ENCODE data around the gene MEGF9.

MEGF9 gene

GRCh38 chr9:120668399-120668798, 45.9 kb downstream of the MEGF9 start:
- TF ChIP-seq, protein P1, sequence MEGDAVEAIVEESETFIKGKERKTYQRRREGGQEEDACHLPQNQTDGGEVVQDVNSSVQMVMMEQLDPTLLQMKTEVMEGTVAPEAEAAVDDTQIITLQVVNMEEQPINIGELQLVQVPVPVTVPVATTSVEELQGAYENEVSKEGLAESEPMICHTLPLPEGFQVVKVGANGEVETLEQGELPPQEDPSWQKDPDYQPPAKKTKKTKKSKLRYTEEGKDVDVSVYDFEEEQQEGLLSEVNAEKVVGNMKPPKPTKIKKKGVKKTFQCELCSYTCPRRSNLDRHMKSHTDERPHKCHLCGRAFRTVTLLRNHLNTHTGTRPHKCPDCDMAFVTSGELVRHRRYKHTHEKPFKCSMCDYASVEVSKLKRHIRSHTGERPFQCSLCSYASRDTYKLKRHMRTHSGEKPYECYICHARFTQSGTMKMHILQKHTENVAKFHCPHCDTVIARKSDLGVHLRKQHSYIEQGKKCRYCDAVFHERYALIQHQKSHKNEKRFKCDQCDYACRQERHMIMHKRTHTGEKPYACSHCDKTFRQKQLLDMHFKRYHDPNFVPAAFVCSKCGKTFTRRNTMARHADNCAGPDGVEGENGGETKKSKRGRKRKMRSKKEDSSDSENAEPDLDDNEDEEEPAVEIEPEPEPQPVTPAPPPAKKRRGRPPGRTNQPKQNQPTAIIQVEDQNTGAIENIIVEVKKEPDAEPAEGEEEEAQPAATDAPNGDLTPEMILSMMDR (IDR thresholded peaks at IDR 0.05), result no peak
- intact Hi-C loops (cut with DNase I; ENCODE audit: low total_unique reads), result no loop called here
- Histone ChIP-seq H3K4me3 (no peak overlapping the region), H3K27me3 (no peaks in the 10 kb centered on the region), H3K4me1 (peaks cover 0 to 7% (median 0%) of the 10 kb centered on the region in 4 donors), H3K9me3 (no peaks in the 10 kb centered on the region), H3K36me3 (no peaks in the 10 kb centered on the region), H3K27ac (no peak overlapping the region)
- DNase-seq, result no peak

- Histone ChIP-seq H3K27me3 (no peaks in the 10 kb centered on the region), H3K4me3 (no peak overlapping the region), H3K9me3 (no peaks in the 10 kb centered on the region), H3K4me1 (peaks cover 0 to 15% (median 1%) of the 10 kb centered on the region in 4 donors), H3K27ac (no peak overlapping the region), H3K36me3 (no peaks in the 10 kb centered on the region)
- TF ChIP-seq, protein P1 (IDR thresholded peaks at IDR 0.05), result no peak
- intact Hi-C loops (cut with DNase I; ENCODE audit: low total_unique reads), result no loop called here
- DNase-seq, result no peak
These were observed 50.3 kb downstream of the MEGF9 start for GRCh38 chr9:120663950-120664349.

DNA sequence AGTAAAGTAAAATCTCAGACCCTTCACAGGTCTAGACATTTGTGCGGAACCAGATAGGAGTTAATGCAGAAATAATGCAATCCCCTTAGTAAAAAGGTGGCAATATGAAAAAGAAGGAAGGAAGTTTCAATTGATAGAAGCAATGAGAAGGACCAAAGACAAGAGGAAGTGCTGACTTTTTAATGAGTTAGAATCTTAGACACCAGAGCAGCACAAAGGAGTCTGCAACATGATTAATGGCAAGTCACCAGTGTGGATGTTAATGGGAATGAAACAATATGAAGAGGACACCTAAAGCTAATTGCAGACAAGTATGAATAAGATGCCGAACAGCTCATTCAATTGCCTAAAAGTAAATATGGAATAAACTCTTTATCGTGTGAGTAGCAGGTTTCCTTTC, 50.9 kb downstream of the MEGF9 start:
- Histone ChIP-seq H3K9me3 (no peaks in the 10 kb centered on the region), H3K4me1 (peaks cover 0 to 10% (median 1%) of the 10 kb centered on the region in 4 donors), H3K27ac (no peak overlapping the region), H3K27me3 (no peaks in the 10 kb centered on the region), H3K4me3 (no peak overlapping the region), H3K36me3 (no peaks in the 10 kb centered on the region)
- TF ChIP-seq, protein P1 (IDR thresholded peaks at IDR 0.05), result no peak
- no peak for DNase-seq
- intact Hi-C loops (cut with DNase I; ENCODE audit: low total_unique reads), result no loop called here

DNA sequence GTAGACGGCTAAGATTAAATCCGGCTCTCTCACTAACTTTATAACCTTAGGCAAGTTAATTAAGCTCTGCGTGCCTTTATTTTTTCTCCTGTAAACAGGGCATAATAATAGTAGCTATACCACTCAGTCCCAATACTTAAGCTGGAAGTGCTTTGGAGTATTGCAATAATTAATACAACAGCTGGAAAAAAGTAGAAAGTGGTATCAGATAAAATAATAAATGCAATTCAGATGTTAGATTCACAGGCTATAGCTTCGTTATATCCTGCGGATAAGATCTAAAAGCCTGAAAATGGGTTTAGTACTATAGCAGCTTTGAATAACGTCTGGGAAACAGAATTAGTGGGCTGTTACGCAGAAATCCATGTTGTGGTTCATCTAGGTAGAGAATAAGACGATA, 51.8 kb downstream of the MEGF9 start:
- H3K27ac ChIP-seq, result no peak overlapping the region
- H3K4me1 ChIP-seq, result peaks cover 0 to 8% (median 1%) of the 10 kb centered on the region in 4 donors
- TF ChIP-seq, protein P1 (IDR thresholded peaks at IDR 0.05), result no peak
- no peaks in the 10 kb centered on the region for H3K9me3 ChIP-seq
- no peaks in the 10 kb centered on the region for H3K27me3 ChIP-seq
- intact Hi-C loops (cut with DNase I; ENCODE audit: low total_unique reads), result no loop called here
- DNase-seq, result no peak
- no peak overlapping the region for H3K4me3 ChIP-seq
- peaks cover 0 to 7% (median 0%) of the 10 kb centered on the region in 3 donors for H3K36me3 ChIP-seq

DNA sequence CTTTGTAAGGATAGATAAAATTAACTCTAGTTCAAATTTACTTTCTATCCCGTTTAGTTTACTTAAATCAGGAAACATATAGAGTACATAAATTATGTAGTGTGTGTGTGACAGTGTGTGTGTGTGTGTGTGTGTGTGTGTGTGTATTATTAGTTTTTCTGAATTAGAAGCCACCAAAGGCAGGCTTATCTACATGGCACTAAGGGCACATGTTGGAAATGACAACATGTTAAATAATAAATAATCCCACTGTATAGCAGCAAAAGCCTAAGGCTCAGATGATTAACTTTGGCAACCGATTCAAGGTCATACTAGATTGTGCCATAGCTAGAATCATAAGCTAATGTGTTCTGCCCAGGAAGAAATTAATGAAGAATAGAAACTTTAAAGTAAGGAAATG, 54.6 kb downstream of the MEGF9 start:
- Histone ChIP-seq H3K9me3 (no peaks in the 10 kb centered on the region), H3K4me1 (peaks cover 0 to 8% (median 1%) of the 10 kb centered on the region in 4 donors), H3K27me3 (no peaks in the 10 kb centered on the region), H3K36me3 (peaks cover 0 to 10% (median 0%) of the 10 kb centered on the region in 3 donors), H3K4me3 (no peak overlapping the region), H3K27ac (no peak overlapping the region)
- intact Hi-C loops (cut with DNase I; ENCODE audit: low total_unique reads), result no loop called here
- DNase-seq, result no peak
- TF ChIP-seq, protein P1 (IDR thresholded peaks at IDR 0.05), result no peak

- no peak overlapping the region for H3K27ac ChIP-seq
These were observed 55.1 kb downstream of the MEGF9 start for GRCh38 chr9:120659209-120659608.

More at GRCh38 chr9:120659209-120659608, 55.1 kb downstream of the MEGF9 start:
- Histone ChIP-seq H3K9me3 (no peaks in the 10 kb centered on the region), H3K4me3 (no peak overlapping the region), H3K36me3 (peaks cover 0 to 10% (median 0%) of the 10 kb centered on the region in 3 donors), H3K27me3 (no peaks in the 10 kb centered on the region), H3K4me1 (peaks cover 0 to 8% (median 1%) of the 10 kb centered on the region in 4 donors)
- intact Hi-C loops (cut with DNase I; ENCODE audit: low total_unique reads), result no loop called here
- no peak for DNase-seq
- TF ChIP-seq, protein P1 (IDR thresholded peaks at IDR 0.05), result no peak

Measured in tibial artery (tissue), 4 donors.